ENCODE results near the gene ACSS2.

The ACSS2 gene, protein sequence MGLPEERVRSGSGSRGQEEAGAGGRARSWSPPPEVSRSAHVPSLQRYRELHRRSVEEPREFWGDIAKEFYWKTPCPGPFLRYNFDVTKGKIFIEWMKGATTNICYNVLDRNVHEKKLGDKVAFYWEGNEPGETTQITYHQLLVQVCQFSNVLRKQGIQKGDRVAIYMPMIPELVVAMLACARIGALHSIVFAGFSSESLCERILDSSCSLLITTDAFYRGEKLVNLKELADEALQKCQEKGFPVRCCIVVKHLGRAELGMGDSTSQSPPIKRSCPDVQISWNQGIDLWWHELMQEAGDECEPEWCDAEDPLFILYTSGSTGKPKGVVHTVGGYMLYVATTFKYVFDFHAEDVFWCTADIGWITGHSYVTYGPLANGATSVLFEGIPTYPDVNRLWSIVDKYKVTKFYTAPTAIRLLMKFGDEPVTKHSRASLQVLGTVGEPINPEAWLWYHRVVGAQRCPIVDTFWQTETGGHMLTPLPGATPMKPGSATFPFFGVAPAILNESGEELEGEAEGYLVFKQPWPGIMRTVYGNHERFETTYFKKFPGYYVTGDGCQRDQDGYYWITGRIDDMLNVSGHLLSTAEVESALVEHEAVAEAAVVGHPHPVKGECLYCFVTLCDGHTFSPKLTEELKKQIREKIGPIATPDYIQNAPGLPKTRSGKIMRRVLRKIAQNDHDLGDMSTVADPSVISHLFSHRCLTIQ

GRCh38 chr20:34876406-34877282, at the start of gene ACSS2:
Gene ACSS2, plus strand, starts transcription at chr20:34876612. Its CDS starts 34 bp downstream, at chr20:34876646.
- ChIA-PET CTCF (interaction anchor here (0.6 to 10.5 kb wide), 13 partner anchors 8 to 219 kb away, joined by 3 to 245 read pairs (median 5); partner anchors contain the start of genes GSS, MYH7B and TRPC4AP), POLR2A (interaction anchor here (0.6 to 3.0 kb wide), 5 partner anchors 65 to 216 kb away, joined by 3 to 16 read pairs (median 3); partner anchors contain the start of genes GSS, MYH7B and TRPC4AP)
- TF ChIP-seq CTCF (IDR thresholded peaks at IDR 0.05; ENCODE audit: insufficient read depth, low read length, missing control alignments), result no peak
- H3K4me3 ChIP-seq (ENCODE audit: low read depth, low read length), result peak within 1 kb of the TSS; percentile 71
- DNase-seq (ENCODE audit: low read depth, low spot score), result peak; percentile 91

- DNase-seq (ENCODE audit: low read depth, low spot score), result no peak
- ChIA-PET POLR2A (interaction anchor here (0.7 kb wide), 1 partner anchor 170 kb away, joined by 4 read pairs; no protein-coding TSS in a partner anchor), CTCF (interaction anchor here (1.6 kb wide), 1 partner anchor 43 kb away, joined by 3 read pairs; the partner anchor contains the start of gene GGT7)
- TF ChIP-seq CTCF (IDR thresholded peaks at IDR 0.05; ENCODE audit: insufficient read depth, low read length, missing control alignments), result no peak
- no peak overlapping the region for H3K4me3 ChIP-seq (ENCODE audit: low read depth, low read length)
Observed at GRCh38 chr20:34829191-34829590, 47.2 kb upstream of the ACSS2 start.

DNA sequence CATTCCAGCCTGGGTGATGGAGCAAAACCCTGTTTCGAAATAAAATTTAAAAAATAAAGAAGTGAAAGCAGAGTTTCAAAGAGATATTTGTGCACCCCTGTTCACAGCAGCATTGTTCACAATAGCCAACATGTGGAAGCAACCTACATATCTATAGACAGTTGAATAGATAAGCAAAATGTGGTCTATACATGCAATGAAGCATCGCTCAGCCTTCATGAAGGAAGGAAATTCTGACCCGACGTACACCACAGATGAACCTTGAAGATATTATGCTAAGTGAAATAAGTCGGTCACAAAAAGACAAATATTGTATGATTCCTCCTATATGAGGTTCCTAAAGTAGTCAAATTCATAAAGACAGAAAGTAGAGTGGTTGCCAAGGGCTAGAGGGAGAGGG, 44.5 kb upstream of the ACSS2 start:
- no peak overlapping the region for H3K4me3 ChIP-seq (ENCODE audit: low read depth, low read length)
- ChIA-PET CTCF (interaction anchor here (1.0 to 1.7 kb wide), 6 partner anchors 9 to 472 kb away, joined by 3 to 5 read pairs (median 4); no protein-coding TSS in a partner anchor), POLR2A (no interaction called here)
- TF ChIP-seq CTCF (IDR thresholded peaks at IDR 0.05; ENCODE audit: insufficient read depth, low read length, missing control alignments), result no peak
- DNase-seq (ENCODE audit: low read depth, low spot score), result no peak

- POLR2A ChIA-PET, result no interaction called here
- DNase-seq (ENCODE audit: low read depth, low spot score), result peak; percentile 0
Observed at GRCh38 chr20:34834459-34834893, 41.9 kb upstream of the ACSS2 start.

DNA sequence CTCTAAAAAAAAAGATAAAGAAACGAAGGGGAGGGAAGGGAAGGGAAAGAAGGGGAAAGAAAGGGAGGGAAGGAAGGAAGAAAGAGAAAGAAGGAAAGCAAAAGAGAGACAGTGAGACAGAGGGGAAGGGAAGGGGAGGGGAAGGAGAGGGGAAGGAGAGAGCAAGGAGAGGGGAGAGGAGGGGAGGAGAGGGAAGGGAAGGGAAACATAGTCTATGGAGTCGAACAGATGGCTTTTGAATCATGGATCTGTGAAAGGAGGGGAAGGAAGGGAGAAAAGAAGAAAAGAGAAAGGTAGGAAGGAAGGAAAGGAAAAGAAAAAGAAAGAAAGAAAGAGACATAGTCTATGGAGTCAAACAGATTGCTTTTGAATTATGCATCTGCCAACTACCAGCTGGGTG, 34.3 kb upstream of the ACSS2 start:
- ChIA-PET POLR2A (no interaction called here), CTCF (interaction anchor here (0.9 kb wide), 1 partner anchor 32 kb away, joined by 3 read pairs; no protein-coding TSS in a partner anchor)
- no peak overlapping the region for H3K4me3 ChIP-seq (ENCODE audit: low read depth, low read length)
- DNase-seq (ENCODE audit: low read depth, low spot score), result no peak
- TF ChIP-seq CTCF (IDR thresholded peaks at IDR 0.05; ENCODE audit: insufficient read depth, low read length, missing control alignments), result no peak

More at GRCh38 chr20:34834459-34834893, 41.9 kb upstream of the ACSS2 start:
- no peak overlapping the region for H3K4me3 ChIP-seq (ENCODE audit: low read depth, low read length)
- no peak for TF ChIP-seq CTCF (IDR thresholded peaks at IDR 0.05; ENCODE audit: insufficient read depth, low read length, missing control alignments)
- CTCF ChIA-PET, result interaction anchor here (0.7 to 3.6 kb wide), 12 partner anchors 9 to 374 kb away, joined by 3 to 10 read pairs (median 5); partner anchors contain the start of genes GGT7 and NCOA6

All from AG04449 (cell line).